HCT116 (cell line): ENCODE measurements around the gene BTBD16. TPM values are rescaled to one million over a fixed set of nuclear protein-coding genes. Genes with fewer than 3 reads are reported as not detected.

Experiments used
- ATAC-seq: fragments of 200-7000 bp; cut with Tn5 transposase; 2 replicates; pipeline ENCODE4 v1.9.1; 2020; ENCODE audit warnings: mild to moderate bottlenecking, moderate library complexity
- BruUV-seq: library from RNA; stranded (reverse); fragments of 400-500 nt; replicated peaks from 2 replicates; lab custom pipeline; 2021; lab: Mats Ljungman, UMichigan
- CTCF ChIA-PET: fragments of 300-600 bp; sonication (Branson Sonifier 250); formaldehyde crosslinking; loops from one replicate; lab custom pipeline; 2021; ENCODE audit warnings: antibody characterized with exemption; lab: Charles Lee
- POLR2A ChIA-PET: fragments of 300-600, 350-600 bp; sonication (Branson Sonifier 250); formaldehyde crosslinking; loops from one replicate; lab custom pipeline; 2021; ENCODE audit warnings: antibody characterized with exemption; lab: Charles Lee
- RAD21 ChIA-PET, 2 experiments: fragments of 300-600 bp; sonication (Branson Sonifier 250); formaldehyde crosslinking; loops; one replicate each; lab custom pipeline; 2023; ENCODE audit warnings: low total read pairs in 2 of 2; ENCODE audit not compliant: uncharacterized antibody in 2 of 2, unreplicated experiment in 2 of 2, low non-redundant PET in 1 of 2; lab: Charles Lee
- DNase-seq: peaks from one replicate; pipeline ENCODE4 v3.0.0-alpha.2; 2010; ENCODE audit warnings: low read depth, low spot score
- H2AFZ ChIP-seq: fragments of 200-600 bp; shearing (Covaris generic), sonication (generic); 2 replicates; pipeline ENCODE4 v1.6.1; 2017; ENCODE audit warnings: low read depth, mixed run types, mixed read lengths, antibody characterized with exemption, low read length; ENCODE audit not compliant: poor library complexity, severe bottlenecking
- H3K27ac ChIP-seq: 2 replicates; pipeline ENCODE4 v1.5.1; 2012; ENCODE audit warnings: low read depth, low read length
- H3K27me3 ChIP-seq: fragments of 200-600 bp; sonication (generic); 2 replicates; pipeline ENCODE4 v1.6.1; 2016; ENCODE audit warnings: mixed run types, low read length, mixed read lengths; ENCODE audit not compliant: insufficient read depth
- H3K36me3 ChIP-seq, 2 experiments: fragments of 200-500 bp in 1 of 2; fragments of 200-600 bp in 1 of 2; sonication (Bioruptor generic) in 1 of 2; sonication (generic) in 1 of 2; 2 replicates each; pipeline versions ENCODE4 v1.5.1 to v1.6.1; 2014 to 2016; ENCODE audit warnings: low read length in 2 of 2, inconsistent platforms in 1 of 2, mixed read lengths in 1 of 2, mixed run types in 1 of 2; ENCODE audit not compliant: insufficient read depth in 2 of 2, control insufficient read depth in 1 of 2
- H3K4me1 ChIP-seq, 2 experiments: fragments of 200-600 bp in 1 of 2; sonication (generic) in 1 of 2; 2 replicates each; pipeline versions ENCODE4 v1.5.1 to v1.6.1; 2012 to 2017; ENCODE audit warnings: low read length in 2 of 2, inconsistent platforms in 1 of 2, mild to moderate bottlenecking in 1 of 2, mixed read lengths in 1 of 2, mixed run types in 1 of 2, moderate library complexity in 1 of 2; ENCODE audit not compliant: insufficient read depth in 2 of 2, control insufficient read depth in 1 of 2
- H3K4me2 ChIP-seq: fragments of 200-600 bp; sonication (generic); 2 replicates; pipeline ENCODE4 v1.6.1; 2017; ENCODE audit warnings: mixed run types, low read length, mixed read lengths
- H3K4me3 ChIP-seq, 2 experiments: fragments of 200-600 bp in 1 of 2; sonication (generic) in 1 of 2; replicated peaks in 1 of 2; 2 replicates each; pipeline ENCODE4 v1.5.1; 2011 to 2016; ENCODE audit warnings: low read length in 2 of 2, control low read depth in 1 of 2, low read depth in 1 of 2, mild to moderate bottlenecking in 1 of 2, mixed read lengths in 1 of 2, mixed run types in 1 of 2
- H3K79me2 ChIP-seq: fragments of 200-600 bp; sonication (generic); 2 replicates; pipeline ENCODE4 v1.6.1; 2017; ENCODE audit warnings: mild to moderate bottlenecking, mixed run types, low read length, moderate library complexity, mixed read lengths; ENCODE audit not compliant: insufficient read depth
- H3K9ac ChIP-seq: fragments of 200-600 bp; sonication (generic); 2 replicates; pipeline ENCODE4 v1.6.1; 2016; ENCODE audit warnings: low read length, mixed read lengths
- H3K9me2 ChIP-seq: fragments of 200-600 bp; sonication (generic), shearing (Covaris generic); 2 replicates; pipeline ENCODE4 v1.6.1; 2017; ENCODE audit warnings: mixed run types, mild to moderate bottlenecking, moderate library complexity; ENCODE audit not compliant: insufficient read depth
- H3K9me3 ChIP-seq, 2 experiments: fragments of 200-500 bp in 1 of 2; fragments of 200-600 bp in 1 of 2; sonication (Bioruptor generic) in 1 of 2; sonication (generic) in 1 of 2; 2 replicates each; pipeline ENCODE4 v1.6.1; 2014 to 2017; ENCODE audit warnings: low read length in 2 of 2, mixed read lengths in 2 of 2, inconsistent platforms in 1 of 2, low read depth in 1 of 2, mild to moderate bottlenecking in 1 of 2, mixed run types in 1 of 2, moderate library complexity in 1 of 2; ENCODE audit not compliant: control insufficient read depth in 1 of 2, insufficient read depth in 1 of 2
- H4K20me1 ChIP-seq: fragments of 200-600 bp; sonication (generic), shearing (Covaris generic); 2 replicates; pipeline ENCODE4 v1.6.1; 2017; ENCODE audit warnings: mixed run types, mild to moderate bottlenecking, moderate library complexity; ENCODE audit not compliant: insufficient read depth
- CBX3 ChIP-seq: IDR thresholded peaks from 2 replicates; pipeline ENCODE4 v1.6.1; 2012; ENCODE audit warnings: low read depth
- CTCF ChIP-seq, 3 experiments: fragments of 200-600 bp in 1 of 3; sonication (generic) in 1 of 3; IDR thresholded peaks in 2 of 3; conservative IDR thresholded peaks in 1 of 3; 2 replicates each; pipeline ENCODE4 v1.5.1; 2012 to 2017; ENCODE audit warnings: low read depth in 2 of 3, low read length in 2 of 3, antibody characterized with exemption in 1 of 3, borderline replicate concordance in 1 of 3, control low read depth in 1 of 3, mild to moderate bottlenecking in 1 of 3, mixed read lengths in 1 of 3, mixed run types in 1 of 3, moderate library complexity in 1 of 3; ENCODE audit not compliant: insufficient read depth in 1 of 3
- ELF1 ChIP-seq: IDR thresholded peaks from 2 replicates; pipeline ENCODE4 v1.6.1; 2012; ENCODE audit warnings: low read depth, borderline replicate concordance
- EZH2phosphoT487 ChIP-seq: fragments of 200-600 bp; IDR thresholded peaks from 2 replicates; pipeline ENCODE4 v1.6.1; 2018; ENCODE audit warnings: antibody characterized with exemption, borderline replicate concordance
- FOSL1 ChIP-seq: IDR thresholded peaks from 2 replicates; pipeline ENCODE4 v1.6.1; 2012; ENCODE audit warnings: low read depth
- MAX ChIP-seq: IDR thresholded peaks from 2 replicates; pipeline ENCODE4 v1.6.1; 2012
- POLR2AphosphoS5 ChIP-seq: IDR thresholded peaks from 2 replicates; pipeline ENCODE4 v1.6.1; 2011; ENCODE audit warnings: mild to moderate bottlenecking, low read depth, low read length, moderate library complexity
- RAD21 ChIP-seq: IDR thresholded peaks from 2 replicates; pipeline ENCODE4 v1.6.1; 2012; ENCODE audit warnings: low read depth, mild to moderate bottlenecking
- REST ChIP-seq: IDR thresholded peaks from 2 replicates; pipeline ENCODE4 v1.6.1; 2012; ENCODE audit warnings: low read depth
- SIN3A ChIP-seq: IDR thresholded peaks from 2 replicates; pipeline ENCODE4 v1.6.1; 2012; ENCODE audit warnings: low read depth
- SP1 ChIP-seq: IDR thresholded peaks from 2 replicates; pipeline ENCODE4 v1.6.1; 2012; ENCODE audit warnings: low read depth
- SRF ChIP-seq: IDR thresholded peaks from 2 replicates; pipeline ENCODE4 v1.6.1; 2012; ENCODE audit warnings: low read depth
- ZBTB33 ChIP-seq: IDR thresholded peaks from 2 replicates; pipeline ENCODE4 v1.6.1; 2011; ENCODE audit warnings: mild to moderate bottlenecking, low read length, moderate library complexity; ENCODE audit not compliant: insufficient replicate concordance; ENCODE audit errors: extremely low read depth
- ZNF274 ChIP-seq: fragments of 200-500 bp; sonication (Bioruptor generic); IDR thresholded peaks from 2 replicates; pipeline ENCODE4 v1.6.1; 2014; ENCODE audit warnings: mild to moderate bottlenecking, low read depth, low read length, inconsistent platforms
- intact Hi-C: fragments of 100-400 bp; cut with micrococcal nuclease; formaldehyde crosslinking; loops from 2 replicates; pipeline ENCODE4 v1.10.0; 2022
- total RNA-seq: library from RNA; stranded (reverse); gene quantifications from one replicate; pipeline ENCODE4 v1.2.1, GENCODE V29; 2021; ENCODE audit not compliant: unreplicated experiment

The BTBD16 gene
- total RNA-seq, 1 experiment from 2014 or later = 0.27 TPM

GRCh38 chr10:122349758-122350369 lies 78.8 kb downstream of the BTBD16 start:
- no peak overlapping the region for H3K9ac ChIP-seq
- no peak overlapping the region for H3K4me3 ChIP-seq
- ChIA-PET RAD21 (no interaction called here), POLR2A (no interaction called here), CTCF (no interaction called here)
- no peak overlapping the region for H3K4me2 ChIP-seq
- intact Hi-C loops = no loop called here
- no peaks in the 10 kb centered on the region for H3K79me2 ChIP-seq
- no peak for TF ChIP-seq SIN3A
- no peak for TF ChIP-seq SRF
- no peak for TF ChIP-seq CTCF (IDR thresholded peaks at IDR 0.05 in 2 of 3, conservative IDR thresholded peaks at IDR 0.05 in 1 of 3; ENCODE audit: borderline replicate concordance in 1 of 3, insufficient read depth in 1 of 3, low read depth in 2 of 3, low read length in 2 of 3)
- TF ChIP-seq ZBTB33 = no peak
- TF ChIP-seq POLR2AphosphoS5 = no peak
- TF ChIP-seq RAD21 = no peak
- no peak for TF ChIP-seq MAX
- no peak for TF ChIP-seq SP1
- no peak for TF ChIP-seq REST
- TF ChIP-seq ELF1 = no peak
- TF ChIP-seq CBX3 = no peak
- no peak for TF ChIP-seq ZNF274
- TF ChIP-seq FOSL1 = no peak
- no peak for TF ChIP-seq EZH2phosphoT487
- H2AFZ ChIP-seq = no peak overlapping the region
- no peaks in the 10 kb centered on the region for H4K20me1 ChIP-seq
- no peak overlapping the region for H3K27ac ChIP-seq
- H3K4me1 ChIP-seq = peaks cover 3 to 5% of the 10 kb centered on the region in 2 experiments
- ATAC-seq = no peak
- H3K36me3 ChIP-seq = no peaks in the 10 kb centered on the region
- H3K9me3 ChIP-seq = no peaks in the 10 kb centered on the region; a peak in 1 of 4 replicates
- H3K27me3 ChIP-seq = no peaks in the 10 kb centered on the region
- BruUV-seq = no TSS peak
- no peak for DNase-seq
- no peaks in the 10 kb centered on the region for H3K9me2 ChIP-seq
